Daoy (cell line): ENCODE results near the gene PELI1. TPM values are rescaled to one million over a fixed set of nuclear protein-coding genes. Genes with fewer than 3 reads are reported as not detected.
A peak's percentile ranks its signal among the peaks of the same experiment; 100 is the strongest.
"Not testable (repeated sequence)": the region's sequence is repeated elsewhere in the genome, so short reads cannot be mapped to it uniquely, and the experiment has no call there.

Experiments
- DNase-seq: peaks from one replicate; pipeline ENCODE4 v3.0.0-alpha.2; 2015; ENCODE audit warnings: low read depth
- total RNA-seq: library from RNA; depleted of rRNA; stranded (reverse); fragments of >200 nt; shearing (Covaris generic); gene quantifications from 2 replicates; pipeline ENCODE4 v1.2.3, GENCODE V29; 2014

Gene PELI1
- total RNA-seq, 1 experiment from 2014 or later, result 7.1 TPM

- DNase-seq, result no peak
These were observed 21.9 kb downstream of the PELI1 start for GRCh38 chr2:64122358-64122757.

GRCh38 chr2:64120928-64121327 is 23.3 kb downstream of the PELI1 start:
- DNase-seq, result no peak

GRCh38 chr2:64120008-64120407 is 24.2 kb downstream of the PELI1 start:
- no peak for DNase-seq

- DNase-seq, result no peak
These were observed 24.9 kb downstream of the PELI1 start for GRCh38 chr2:64119369-64119768.

- DNase-seq, result no peak
These were observed 28.2 kb downstream of the PELI1 start for GRCh38 chr2:64115808-64116598.

GRCh38 chr2:64114912-64115277 is 29.3 kb downstream of the PELI1 start:
- no peak for DNase-seq

GRCh38 chr2:64114063-64114911 is 29.9 kb downstream of the PELI1 start:
- DNase-seq, result peak; percentile 44

- no peak for DNase-seq
These were observed 32.2 kb downstream of the PELI1 start for GRCh38 chr2:64112016-64112415.

GRCh38 chr2:64111426-64111825 is 32.8 kb downstream of the PELI1 start:
- no peak for DNase-seq

- DNase-seq, result no peak
These were observed 35.5 kb downstream of the PELI1 start for GRCh38 chr2:64108666-64109241.

GRCh38 chr2:64106481-64106880 is 37.7 kb downstream of the PELI1 start:
- no peak for DNase-seq

GRCh38 chr2:64105670-64106461 is 38.4 kb downstream of the PELI1 start:
- DNase-seq, result no peak

GRCh38 chr2:64104933-64105332 is 39.3 kb downstream of the PELI1 start:
- DNase-seq, result no peak

- not testable (repeated sequence) for DNase-seq
These were observed 41.5 kb downstream of the PELI1 start for GRCh38 chr2:64102736-64103135.

GRCh38 chr2:64101141-64101591 is 43.1 kb downstream of the PELI1 start:
- DNase-seq, result no peak

- DNase-seq, result not testable (repeated sequence)
These were observed 43.6 kb downstream of the PELI1 start for GRCh38 chr2:64100584-64100983.

- DNase-seq, result no peak
These were observed 49.4 kb downstream of the PELI1 start for GRCh38 chr2:64094663-64095382.

GRCh38 chr2:64093341-64093740 is 50.9 kb downstream of the PELI1 start:
- DNase-seq, result no peak

- DNase-seq, result no peak
These were observed 51.7 kb downstream of the PELI1 start for GRCh38 chr2:64092502-64092901.

GRCh38 chr2:64090264-64090663 is 54.0 kb downstream of the PELI1 start:
- DNase-seq, result no peak
